Gastrocnemius medialis (tissue), 4 donors: ENCODE measurements around the gene DLX3.

Experiments
- CTCF ChIP-seq, 5 experiments: fragments of 450-650 bp in 3 of 5; fragments of 200-600 bp in 2 of 5; sonication (generic) in 2 of 5; IDR thresholded peaks in 4 of 5; conservative IDR thresholded peaks in 1 of 5; 1 replicate in 4 of 5; 2 replicates in 1 of 5; pipeline ENCODE4 v1.5.1; 2016 to 2019; ENCODE audit warnings: antibody characterized with exemption in 5 of 5, mild to moderate bottlenecking in 3 of 5, moderate library complexity in 3 of 5
- POLR2A ChIP-seq, 2 donors: fragments of 450-650 bp; IDR thresholded peaks; one replicate each; pipeline ENCODE4 v1.6.1; 2017; ENCODE audit warnings: antibody characterized with exemption in 2 of 2, mild to moderate bottlenecking in 2 of 2, moderate library complexity in 2 of 2

GRCh38 chr17:50023520-50023919 is 28.5 kb upstream of the DLX3 start:
- TF ChIP-seq CTCF (IDR thresholded peaks at IDR 0.05 in 4 of 5, conservative IDR thresholded peaks at IDR 0.05 in 1 of 5) = no peak
- TF ChIP-seq POLR2A (IDR thresholded peaks at IDR 0.05) = no peak
